SK-N-SH (cell line): ENCODE results near the gene RNF169. TPM values are rescaled to one million over a fixed set of nuclear protein-coding genes. Genes with fewer than 3 reads are reported as not detected.

Source experiments
- CTCF ChIA-PET: fragments of 300-600, 350-600 bp; formaldehyde crosslinking; extraction: SDS; loops from one replicate; lab custom pipeline; 2021; lab: Yijun Ruan, JAX
- POLR2A ChIA-PET: fragments of 350-600 bp; sonication (Branson Sonifier 250); formaldehyde crosslinking; extraction: SDS; loops from one replicate; lab custom pipeline; 2020; ENCODE audit warnings: antibody characterized with exemption, inconsistent platforms; lab: Yijun Ruan, JAX
- DNase-seq: peaks from one replicate; pipeline ENCODE4 v3.0.0; 2012
- H2AFZ ChIP-seq: fragments of 200-600 bp; sonication (generic); 2 replicates; pipeline ENCODE4 v1.8.1; 2016; ENCODE audit warnings: antibody characterized with exemption, mild to moderate bottlenecking, low read depth
- H3F3A ChIP-seq: fragments of 200-600 bp; sonication (generic); replicated peaks from 2 replicates; pipeline ENCODE3; 2016; ENCODE audit warnings: antibody characterized with exemption, mild to moderate bottlenecking; ENCODE audit not compliant: insufficient read depth
- H3K27ac ChIP-seq, 2 experiments: fragments of 200-500 bp in 1 of 2; fragments of 200-600 bp in 1 of 2; sonication (Bioruptor generic) in 1 of 2; sonication (generic), shearing (Covaris generic) in 1 of 2; 2 replicates each; pipeline versions ENCODE4 v1.5.1 to v1.6.1; 2014 to 2016; ENCODE audit warnings: low read depth in 2 of 2, inconsistent platforms in 1 of 2, low read length in 1 of 2, mild to moderate bottlenecking in 1 of 2, mixed read lengths in 1 of 2
- H3K27me3 ChIP-seq: fragments of 200-600 bp; sonication (generic), shearing (Covaris generic); 2 replicates; pipeline ENCODE4 v1.6.1; 2016; ENCODE audit warnings: mixed run types; ENCODE audit not compliant: insufficient read depth
- H3K36me3 ChIP-seq, 2 experiments: fragments of 200-500 bp in 1 of 2; fragments of 200-600 bp in 1 of 2; sonication (Bioruptor generic) in 1 of 2; sonication (generic) in 1 of 2; replicated peaks in 1 of 2; 2 replicates each; pipeline versions ENCODE3 to v1.5.1; 2014 to 2016; ENCODE audit warnings: low read length in 1 of 2, mild to moderate bottlenecking in 1 of 2; ENCODE audit not compliant: insufficient read depth in 2 of 2, control insufficient read depth in 1 of 2
- H3K4me1 ChIP-seq, 2 experiments: fragments of 200-500 bp in 1 of 2; fragments of 200-600 bp in 1 of 2; sonication (Bioruptor generic) in 1 of 2; sonication (generic), shearing (Covaris generic) in 1 of 2; 2 replicates each; pipeline versions ENCODE4 v1.5.1 to v1.6.1; 2014 to 2016; ENCODE audit warnings: low read depth in 1 of 2, low read length in 1 of 2, mixed run types in 1 of 2; ENCODE audit not compliant: insufficient read depth in 2 of 2, control insufficient read depth in 1 of 2
- H3K4me2 ChIP-seq: fragments of 200-600 bp; sonication (generic), shearing (Covaris generic); 2 replicates; pipeline ENCODE4 v1.6.1; 2017; ENCODE audit warnings: mixed run types
- H3K4me3 ChIP-seq, 2 experiments: fragments of 200-500 bp in 1 of 2; fragments of 200-600 bp in 1 of 2; sonication (Bioruptor generic) in 1 of 2; sonication (generic), shearing (Covaris generic) in 1 of 2; 2 replicates each; pipeline versions ENCODE4 v1.5.1 to v1.8.1; 2014 to 2016; ENCODE audit warnings: low read depth in 2 of 2, inconsistent platforms in 1 of 2, low read length in 1 of 2, mild to moderate bottlenecking in 1 of 2, mixed read lengths in 1 of 2, moderate library complexity in 1 of 2
- H3K79me2 ChIP-seq: fragments of 200-600 bp; sonication (generic); 2 replicates; pipeline ENCODE4 v1.8.1; 2017; ENCODE audit warnings: mild to moderate bottlenecking; ENCODE audit not compliant: insufficient read depth
- H3K9ac ChIP-seq: fragments of 200-600 bp; sonication (generic); 2 replicates; pipeline ENCODE4 v1.6.1; 2017; ENCODE audit warnings: mixed run types
- H3K9me2 ChIP-seq: fragments of 200-600 bp; sonication (generic); 2 replicates; pipeline ENCODE4 v1.6.1; 2017; ENCODE audit warnings: mixed run types
- H3K9me3 ChIP-seq: fragments of 200-600 bp; sonication (generic); 2 replicates; pipeline ENCODE4 v1.6.1; 2017; ENCODE audit warnings: mixed run types, mild to moderate bottlenecking, moderate library complexity
- H4K20me1 ChIP-seq: fragments of 200-600 bp; sonication (generic); 2 replicates; pipeline ENCODE4 v1.6.1; 2017; ENCODE audit warnings: mild to moderate bottlenecking, mixed run types; ENCODE audit not compliant: insufficient read depth
- EP300 ChIP-seq, 2 experiments: IDR thresholded peaks; 2 replicates each; pipeline versions ENCODE4 v1.4.0 to v1.6.1; 2012; ENCODE audit warnings: borderline replicate concordance in 1 of 2, low read depth in 1 of 2, low read length in 1 of 2
- EZH2phosphoT487 ChIP-seq: fragments of 200-600 bp; sonication (generic); IDR thresholded peaks from 2 replicates; pipeline ENCODE4 v1.6.1; 2017; ENCODE audit warnings: low read depth, mixed run types, mild to moderate bottlenecking, antibody characterized with exemption, moderate library complexity, borderline replicate concordance
- JUND ChIP-seq: IDR thresholded peaks from 2 replicates; pipeline ENCODE4 v1.4.0; 2012
- MEF2A ChIP-seq: IDR thresholded peaks from 2 replicates; pipeline ENCODE4 v1.4.0; 2012; ENCODE audit warnings: low read depth, borderline replicate concordance
- NRF1 ChIP-seq: IDR thresholded peaks from 2 replicates; pipeline ENCODE4 v1.6.1; 2012; ENCODE audit warnings: low read depth, mild to moderate bottlenecking, low read length
- POLR2AphosphoS5 ChIP-seq: IDR thresholded peaks from 2 replicates; pipeline ENCODE4 v1.6.1; 2012; ENCODE audit warnings: low read depth, low read length
- RAD21 ChIP-seq: IDR thresholded peaks from 2 replicates; pipeline ENCODE4 v1.6.1; 2012; ENCODE audit warnings: mild to moderate bottlenecking, low read length
- RFX5 ChIP-seq: IDR thresholded peaks from 2 replicates; pipeline ENCODE4 v1.6.1; 2012; ENCODE audit warnings: mild to moderate bottlenecking, improper control_type of control experiment, low read length
- TAF1 ChIP-seq: IDR thresholded peaks from 2 replicates; pipeline ENCODE4 v1.6.1; 2012; ENCODE audit warnings: low read depth, mild to moderate bottlenecking, low read length, moderate library complexity, borderline replicate concordance
- TCF12 ChIP-seq: IDR thresholded peaks from 2 replicates; pipeline ENCODE4 v1.4.0; 2012
- YY1 ChIP-seq: IDR thresholded peaks from 2 replicates; pipeline ENCODE4 v1.4.0; 2012; ENCODE audit warnings: low read depth, mild to moderate bottlenecking
- WGBS: methylation state at CpG from one replicate; pipeline ENCODE4 v1.1.6; 2017; ENCODE audit warnings: low lambda C conversion rate; 5-methylcytosine and 5-hydroxymethylcytosine counted together
- polyA plus RNA-seq, 3 experiments: library from polyadenylated mRNA; depleted of rRNA; stranded (reverse); fragments of >200 nt; gene quantifications; 2 replicates each; pipeline ENCODE4 v1.2.3, GENCODE V29; 2012
- TF ChIP-seq, protein P1 (sequence below): IDR thresholded peaks from 2 replicates; pipeline ENCODE4 v1.6.1; 2012; ENCODE audit warnings: mild to moderate bottlenecking, low read depth, low read length, moderate library complexity
- TF ChIP-seq, protein P2 (sequence below): fragments of 150-350 bp; IDR thresholded peaks from 2 replicates; pipeline ENCODE4 v1.6.1; 2017; ENCODE audit warnings: antibody characterized with exemption, low read length, low read depth, borderline replicate concordance
- TF ChIP-seq, protein P3 (sequence below): IDR thresholded peaks from 2 replicates; pipeline ENCODE4 v1.4.0; 2012; ENCODE audit warnings: low read depth, borderline replicate concordance
- TF ChIP-seq, protein P4 (sequence below): fragments of 150-350 bp; IDR thresholded peaks from 2 replicates; pipeline ENCODE4 v1.6.1; 2016; ENCODE audit warnings: mild to moderate bottlenecking, low read depth, low read length
- TF ChIP-seq, protein P5 (sequence below): IDR thresholded peaks from 2 replicates; pipeline ENCODE4 v1.4.0; 2012; ENCODE audit warnings: low read depth
- TF ChIP-seq, protein P6 (sequence below): IDR thresholded peaks from 2 replicates; pipeline ENCODE4; 2012

Gene RNF169
- polyA plus RNA-seq, 1 of the 3 experiments (the other 2 are of a cell fraction): 2.2 TPM

DNA sequence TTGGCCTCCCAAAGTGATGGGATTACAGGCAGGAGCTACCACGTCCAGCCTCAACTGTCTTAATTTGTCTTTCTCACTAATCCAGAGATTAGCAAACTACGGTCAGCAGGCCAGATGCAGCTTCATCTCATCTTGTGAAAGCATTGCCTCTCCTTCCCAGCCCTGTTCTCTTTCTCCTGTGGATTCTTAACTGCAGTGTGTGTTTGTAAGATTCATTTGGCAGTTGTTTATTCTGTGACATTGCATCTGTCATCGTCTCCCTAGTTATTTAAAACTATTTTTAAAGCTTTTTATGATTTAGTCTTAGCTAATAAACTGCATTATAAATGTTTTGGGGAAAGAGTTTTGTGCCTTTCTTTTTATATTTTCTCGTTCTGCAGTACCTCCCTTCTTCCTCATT is 29.2 kb downstream of the RNF169 start:
- CTCF ChIA-PET: no interaction called here
- POLR2A ChIA-PET: no interaction called here

More for the DNA sequence above, 29.2 kb downstream of the RNF169 start:
- no peak overlapping the region for H3K4me3 ChIP-seq
- H3K79me2 ChIP-seq: peaks cover 93% of the 10 kb centered on the region
- H2AFZ ChIP-seq: no peak overlapping the region
- H3F3A ChIP-seq: peaks cover 9% of the 10 kb centered on the region
- no peak overlapping the region for H3K4me2 ChIP-seq
- no peaks in the 10 kb centered on the region for H3K27me3 ChIP-seq
- no peak for DNase-seq
- H4K20me1 ChIP-seq: peaks cover 61% of the 10 kb centered on the region
- no peak overlapping the region for H3K27ac ChIP-seq
- 94% methylated on average over 4 of the region's 4 CpGs for WGBS
- H3K9me3 ChIP-seq: no peaks in the 10 kb centered on the region
- no peak overlapping the region for H3K9ac ChIP-seq
- H3K36me3 ChIP-seq: peaks cover 0 to 2% of the 10 kb centered on the region in 2 experiments
- TF ChIP-seq NRF1 (no peak), RAD21 (no peak), POLR2AphosphoS5 (no peak), YY1 (no peak), TCF12 (no peak), RFX5 (no peak), EZH2phosphoT487 (no peak), MEF2A (no peak), JUND (no peak), TAF1 (no peak), EP300 (IDR thresholded peaks at IDR 0.05; ENCODE audit: borderline replicate concordance in 1 of 2, low read depth in 1 of 2, low read length in 1 of 2) (no peak)
- TF ChIP-seq, protein P1, sequence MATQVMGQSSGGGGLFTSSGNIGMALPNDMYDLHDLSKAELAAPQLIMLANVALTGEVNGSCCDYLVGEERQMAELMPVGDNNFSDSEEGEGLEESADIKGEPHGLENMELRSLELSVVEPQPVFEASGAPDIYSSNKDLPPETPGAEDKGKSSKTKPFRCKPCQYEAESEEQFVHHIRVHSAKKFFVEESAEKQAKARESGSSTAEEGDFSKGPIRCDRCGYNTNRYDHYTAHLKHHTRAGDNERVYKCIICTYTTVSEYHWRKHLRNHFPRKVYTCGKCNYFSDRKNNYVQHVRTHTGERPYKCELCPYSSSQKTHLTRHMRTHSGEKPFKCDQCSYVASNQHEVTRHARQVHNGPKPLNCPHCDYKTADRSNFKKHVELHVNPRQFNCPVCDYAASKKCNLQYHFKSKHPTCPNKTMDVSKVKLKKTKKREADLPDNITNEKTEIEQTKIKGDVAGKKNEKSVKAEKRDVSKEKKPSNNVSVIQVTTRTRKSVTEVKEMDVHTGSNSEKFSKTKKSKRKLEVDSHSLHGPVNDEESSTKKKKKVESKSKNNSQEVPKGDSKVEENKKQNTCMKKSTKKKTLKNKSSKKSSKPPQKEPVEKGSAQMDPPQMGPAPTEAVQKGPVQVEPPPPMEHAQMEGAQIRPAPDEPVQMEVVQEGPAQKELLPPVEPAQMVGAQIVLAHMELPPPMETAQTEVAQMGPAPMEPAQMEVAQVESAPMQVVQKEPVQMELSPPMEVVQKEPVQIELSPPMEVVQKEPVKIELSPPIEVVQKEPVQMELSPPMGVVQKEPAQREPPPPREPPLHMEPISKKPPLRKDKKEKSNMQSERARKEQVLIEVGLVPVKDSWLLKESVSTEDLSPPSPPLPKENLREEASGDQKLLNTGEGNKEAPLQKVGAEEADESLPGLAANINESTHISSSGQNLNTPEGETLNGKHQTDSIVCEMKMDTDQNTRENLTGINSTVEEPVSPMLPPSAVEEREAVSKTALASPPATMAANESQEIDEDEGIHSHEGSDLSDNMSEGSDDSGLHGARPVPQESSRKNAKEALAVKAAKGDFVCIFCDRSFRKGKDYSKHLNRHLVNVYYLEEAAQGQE: no peak
- TF ChIP-seq, protein P2, sequence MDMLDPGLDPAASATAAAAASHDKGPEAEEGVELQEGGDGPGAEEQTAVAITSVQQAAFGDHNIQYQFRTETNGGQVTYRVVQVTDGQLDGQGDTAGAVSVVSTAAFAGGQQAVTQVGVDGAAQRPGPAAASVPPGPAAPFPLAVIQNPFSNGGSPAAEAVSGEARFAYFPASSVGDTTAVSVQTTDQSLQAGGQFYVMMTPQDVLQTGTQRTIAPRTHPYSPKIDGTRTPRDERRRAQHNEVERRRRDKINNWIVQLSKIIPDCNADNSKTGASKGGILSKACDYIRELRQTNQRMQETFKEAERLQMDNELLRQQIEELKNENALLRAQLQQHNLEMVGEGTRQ: no peak
- TF ChIP-seq, protein P3, sequence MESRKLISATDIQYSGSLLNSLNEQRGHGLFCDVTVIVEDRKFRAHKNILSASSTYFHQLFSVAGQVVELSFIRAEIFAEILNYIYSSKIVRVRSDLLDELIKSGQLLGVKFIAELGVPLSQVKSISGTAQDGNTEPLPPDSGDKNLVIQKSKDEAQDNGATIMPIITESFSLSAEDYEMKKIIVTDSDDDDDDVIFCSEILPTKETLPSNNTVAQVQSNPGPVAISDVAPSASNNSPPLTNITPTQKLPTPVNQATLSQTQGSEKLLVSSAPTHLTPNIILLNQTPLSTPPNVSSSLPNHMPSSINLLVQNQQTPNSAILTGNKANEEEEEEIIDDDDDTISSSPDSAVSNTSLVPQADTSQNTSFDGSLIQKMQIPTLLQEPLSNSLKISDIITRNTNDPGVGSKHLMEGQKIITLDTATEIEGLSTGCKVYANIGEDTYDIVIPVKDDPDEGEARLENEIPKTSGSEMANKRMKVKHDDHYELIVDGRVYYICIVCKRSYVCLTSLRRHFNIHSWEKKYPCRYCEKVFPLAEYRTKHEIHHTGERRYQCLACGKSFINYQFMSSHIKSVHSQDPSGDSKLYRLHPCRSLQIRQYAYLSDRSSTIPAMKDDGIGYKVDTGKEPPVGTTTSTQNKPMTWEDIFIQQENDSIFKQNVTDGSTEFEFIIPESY: no peak
- TF ChIP-seq, protein P4, sequence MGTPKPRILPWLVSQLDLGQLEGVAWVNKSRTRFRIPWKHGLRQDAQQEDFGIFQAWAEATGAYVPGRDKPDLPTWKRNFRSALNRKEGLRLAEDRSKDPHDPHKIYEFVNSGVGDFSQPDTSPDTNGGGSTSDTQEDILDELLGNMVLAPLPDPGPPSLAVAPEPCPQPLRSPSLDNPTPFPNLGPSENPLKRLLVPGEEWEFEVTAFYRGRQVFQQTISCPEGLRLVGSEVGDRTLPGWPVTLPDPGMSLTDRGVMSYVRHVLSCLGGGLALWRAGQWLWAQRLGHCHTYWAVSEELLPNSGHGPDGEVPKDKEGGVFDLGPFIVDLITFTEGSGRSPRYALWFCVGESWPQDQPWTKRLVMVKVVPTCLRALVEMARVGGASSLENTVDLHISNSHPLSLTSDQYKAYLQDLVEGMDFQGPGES: no peak
- TF ChIP-seq, protein P5, sequence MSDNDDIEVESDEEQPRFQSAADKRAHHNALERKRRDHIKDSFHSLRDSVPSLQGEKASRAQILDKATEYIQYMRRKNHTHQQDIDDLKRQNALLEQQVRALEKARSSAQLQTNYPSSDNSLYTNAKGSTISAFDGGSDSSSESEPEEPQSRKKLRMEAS: no peak
- TF ChIP-seq, protein P6, sequence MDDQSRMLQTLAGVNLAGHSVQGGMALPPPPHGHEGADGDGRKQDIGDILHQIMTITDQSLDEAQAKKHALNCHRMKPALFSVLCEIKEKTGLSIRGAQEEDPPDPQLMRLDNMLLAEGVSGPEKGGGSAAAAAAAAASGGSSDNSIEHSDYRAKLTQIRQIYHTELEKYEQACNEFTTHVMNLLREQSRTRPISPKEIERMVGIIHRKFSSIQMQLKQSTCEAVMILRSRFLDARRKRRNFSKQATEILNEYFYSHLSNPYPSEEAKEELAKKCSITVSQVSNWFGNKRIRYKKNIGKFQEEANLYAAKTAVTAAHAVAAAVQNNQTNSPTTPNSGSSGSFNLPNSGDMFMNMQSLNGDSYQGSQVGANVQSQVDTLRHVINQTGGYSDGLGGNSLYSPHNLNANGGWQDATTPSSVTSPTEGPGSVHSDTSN: no peak
- H3K9me2 ChIP-seq: no peaks in the 10 kb centered on the region
- peaks cover 3 to 5% of the 10 kb centered on the region in 2 experiments; a peak in 3 of 4 replicates for H3K4me1 ChIP-seq
